Glutamatergic neuron (in vitro differentiated cells): Measurements from ENCODE around the gene EBI3. TPM values are rescaled to one million over a fixed set of nuclear protein-coding genes. Genes with fewer than 3 reads are reported as not detected.

Experiments
- DNase-seq: peaks from one replicate; pipeline ENCODE4 v3.0.0; 2022
- H3K27ac Mint-ChIP-seq: one replicate; pipeline ENCODE4 v1.8.0; 2020; ENCODE audit warnings: mild to moderate bottlenecking, mixed read lengths, inconsistent platforms; ENCODE audit not compliant: unreplicated experiment
- H3K27me3 Mint-ChIP-seq: one replicate; pipeline ENCODE4 v1.8.0; 2020; ENCODE audit warnings: mild to moderate bottlenecking, moderate library complexity, mixed read lengths, inconsistent platforms; ENCODE audit not compliant: unreplicated experiment
- H3K36me3 Mint-ChIP-seq: one replicate; pipeline ENCODE4 v1.8.0; 2020; ENCODE audit warnings: mild to moderate bottlenecking, mixed read lengths, inconsistent platforms; ENCODE audit not compliant: unreplicated experiment
- H3K4me1 Mint-ChIP-seq: one replicate; pipeline ENCODE4 v1.8.0; 2020; ENCODE audit warnings: mild to moderate bottlenecking, low read depth, mixed read lengths, inconsistent platforms; ENCODE audit not compliant: unreplicated experiment
- H3K4me3 Mint-ChIP-seq: one replicate; pipeline ENCODE4 v1.8.0; 2020; ENCODE audit warnings: mild to moderate bottlenecking, mixed read lengths, inconsistent platforms; ENCODE audit not compliant: unreplicated experiment
- H3K9me3 Mint-ChIP-seq: one replicate; pipeline ENCODE4 v1.8.0; 2020; ENCODE audit warnings: mild to moderate bottlenecking, moderate library complexity, mixed read lengths, inconsistent platforms; ENCODE audit not compliant: unreplicated experiment
- CTCF ChIP-seq: fragments of 200-600 bp; sonication (generic); IDR thresholded peaks from one replicate; pipeline ENCODE4 v1.5.0; 2021; ENCODE audit not compliant: partially characterized antibody, unreplicated experiment
- total RNA-seq: library from RNA; stranded (reverse); fragmentation: NEBNext Ultra II Directional; extraction: Animal tissue kit (Norgen Biotek cat#: 25700); gene quantifications from one replicate; pipeline ENCODE4 v1.2.1, GENCODE V29; 2021; ENCODE audit not compliant: unreplicated experiment

EBI3 gene
- total RNA-seq, 1 donor from 2014 or later, result not detected

GRCh38 chr19:4277191-4277696, 47.9 kb downstream of the EBI3 start:
- Mint-ChIP-seq H3K27me3 (peaks cover 12% of the 10 kb centered on the region), H3K27ac (peak overlapping the region; percentile 91), H3K9me3 (peaks cover 7% of the 10 kb centered on the region), H3K4me1 (peaks cover 3% of the 10 kb centered on the region), H3K36me3 (no peaks in the 10 kb centered on the region), H3K4me3 (peak overlapping the region; percentile 78)
- TF ChIP-seq CTCF, result no peak
- peak; percentile 43 for DNase-seq

- Mint-ChIP-seq H3K27me3 (peaks cover 12% of the 10 kb centered on the region), H3K27ac (peak overlapping the region; percentile 98), H3K36me3 (no peaks in the 10 kb centered on the region), H3K4me3 (peak overlapping the region; percentile 93), H3K4me1 (peaks cover 3% of the 10 kb centered on the region), H3K9me3 (peaks cover 7% of the 10 kb centered on the region)
- TF ChIP-seq CTCF, result no peak
- peak; percentile 52 for DNase-seq
Measured at GRCh38 chr19:4278010-4278409, 48.7 kb downstream of the EBI3 start.

GRCh38 chr19:4278419-4279266, 49.3 kb downstream of the EBI3 start, which contains the start of gene SHD:
Gene SHD, plus strand, starts transcription at chr19:4279266. Its CDS starts 798 bp downstream, at chr19:4280064.
- Mint-ChIP-seq H3K9me3 (peaks cover 7% of the 10 kb centered on the region), H3K27me3 (peaks cover 12% of the 10 kb centered on the region), H3K4me3 (peak within 1 kb of the TSS; percentile 93), H3K36me3 (no peaks in the 10 kb centered on the region), H3K4me1 (peaks cover 3% of the 10 kb centered on the region), H3K27ac (peak within 1 kb of the TSS; percentile 98)
- peak; percentile 87 for DNase-seq
- TF ChIP-seq CTCF, result peak; percentile 14

GRCh38 chr19:4279267-4279529, 49.9 kb downstream of the EBI3 start:
- Mint-ChIP-seq H3K27me3 (peaks cover 12% of the 10 kb centered on the region), H3K4me3 (peak overlapping the region; percentile 46), H3K27ac (no peak overlapping the region), H3K9me3 (peaks cover 7% of the 10 kb centered on the region), H3K4me1 (peaks cover 3% of the 10 kb centered on the region), H3K36me3 (no peaks in the 10 kb centered on the region)
- TF ChIP-seq CTCF, result no peak
- DNase-seq, result no peak
